ENCODE results near the gene GPC6. TPM values are rescaled to one million over a fixed set of nuclear protein-coding genes. Genes with fewer than 3 reads are reported as not detected.

Gene GPC6
- total and polyA plus RNA-seq, 4 donors = 5.9 to 29.1 (median 18.2) TPM

DNA sequence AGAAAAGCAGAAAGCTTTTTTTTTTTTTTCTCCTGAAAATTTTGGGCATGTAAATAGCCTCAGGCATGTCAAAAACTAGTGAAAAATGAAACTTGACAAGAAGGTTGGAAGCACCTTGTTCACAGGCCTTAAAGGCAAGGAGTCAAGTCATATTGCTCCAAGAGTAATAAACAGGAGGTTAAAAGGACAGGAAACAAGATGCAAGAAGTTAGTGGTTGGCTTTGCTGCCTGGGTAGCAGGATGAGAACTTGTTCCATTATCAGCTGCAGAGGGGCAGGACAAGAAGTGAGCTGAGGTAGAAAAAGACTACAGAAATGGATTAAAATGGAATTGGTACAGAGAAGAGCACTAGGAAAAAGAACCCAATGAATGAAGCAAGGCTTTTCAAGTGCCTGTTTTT is 1010.3 kb downstream of the GPC6 start:
- Histone ChIP-seq H3K36me3 (ENCODE audit: control insufficient read depth in 4 of 4, insufficient read depth in 3 of 4, low read depth in 1 of 4, low read length in 3 of 4) (no peaks in the 10 kb centered on the region), H3K4me1 (ENCODE audit: control insufficient read depth in 4 of 4, insufficient read depth in 4 of 4, low read length in 3 of 4) (peaks cover 0 to 18% (median 8%) of the 10 kb centered on the region in 4 donors), H3K4me3 (ENCODE audit: low read depth in 1 of 3, low read length in 3 of 3) (no peak overlapping the region), H3K27ac (ENCODE audit: low read depth in 1 of 2, low read length in 2 of 2) (no peak overlapping the region), H3K27me3 (ENCODE audit: control insufficient read depth in 4 of 4, insufficient read depth in 4 of 4, low read length in 3 of 4) (no peaks in the 10 kb centered on the region), H3K9me3 (ENCODE audit: control insufficient read depth in 4 of 4, low read length in 3 of 4) (no peaks in the 10 kb centered on the region), H3K9ac (ENCODE audit: low read depth in 1 of 2, low read length in 2 of 2) (no peak overlapping the region)
- TF ChIP-seq FOXA1 (IDR thresholded peaks at IDR 0.05) = no peak
- TF ChIP-seq, protein P1, sequence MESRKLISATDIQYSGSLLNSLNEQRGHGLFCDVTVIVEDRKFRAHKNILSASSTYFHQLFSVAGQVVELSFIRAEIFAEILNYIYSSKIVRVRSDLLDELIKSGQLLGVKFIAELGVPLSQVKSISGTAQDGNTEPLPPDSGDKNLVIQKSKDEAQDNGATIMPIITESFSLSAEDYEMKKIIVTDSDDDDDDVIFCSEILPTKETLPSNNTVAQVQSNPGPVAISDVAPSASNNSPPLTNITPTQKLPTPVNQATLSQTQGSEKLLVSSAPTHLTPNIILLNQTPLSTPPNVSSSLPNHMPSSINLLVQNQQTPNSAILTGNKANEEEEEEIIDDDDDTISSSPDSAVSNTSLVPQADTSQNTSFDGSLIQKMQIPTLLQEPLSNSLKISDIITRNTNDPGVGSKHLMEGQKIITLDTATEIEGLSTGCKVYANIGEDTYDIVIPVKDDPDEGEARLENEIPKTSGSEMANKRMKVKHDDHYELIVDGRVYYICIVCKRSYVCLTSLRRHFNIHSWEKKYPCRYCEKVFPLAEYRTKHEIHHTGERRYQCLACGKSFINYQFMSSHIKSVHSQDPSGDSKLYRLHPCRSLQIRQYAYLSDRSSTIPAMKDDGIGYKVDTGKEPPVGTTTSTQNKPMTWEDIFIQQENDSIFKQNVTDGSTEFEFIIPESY (IDR thresholded peaks at IDR 0.05) = no peak
- TF ChIP-seq RXRA (IDR thresholded peaks at IDR 0.05) = no peak
- no peak for TF ChIP-seq CTCF (IDR thresholded peaks at IDR 0.05; ENCODE audit: low read depth, low read length, missing input control)
- TF ChIP-seq GABPA (IDR thresholded peaks at IDR 0.05 in 1 of 2, conservative IDR thresholded peaks at IDR 0.05 in 1 of 2) = no peak
- no peak for TF ChIP-seq TAF1 (conservative IDR thresholded peaks at IDR 0.05)
- no peak for TF ChIP-seq YY1 (IDR thresholded peaks at IDR 0.05)
- TF ChIP-seq NR2F2 (IDR thresholded peaks at IDR 0.05) = no peak
- TF ChIP-seq, protein P2, sequence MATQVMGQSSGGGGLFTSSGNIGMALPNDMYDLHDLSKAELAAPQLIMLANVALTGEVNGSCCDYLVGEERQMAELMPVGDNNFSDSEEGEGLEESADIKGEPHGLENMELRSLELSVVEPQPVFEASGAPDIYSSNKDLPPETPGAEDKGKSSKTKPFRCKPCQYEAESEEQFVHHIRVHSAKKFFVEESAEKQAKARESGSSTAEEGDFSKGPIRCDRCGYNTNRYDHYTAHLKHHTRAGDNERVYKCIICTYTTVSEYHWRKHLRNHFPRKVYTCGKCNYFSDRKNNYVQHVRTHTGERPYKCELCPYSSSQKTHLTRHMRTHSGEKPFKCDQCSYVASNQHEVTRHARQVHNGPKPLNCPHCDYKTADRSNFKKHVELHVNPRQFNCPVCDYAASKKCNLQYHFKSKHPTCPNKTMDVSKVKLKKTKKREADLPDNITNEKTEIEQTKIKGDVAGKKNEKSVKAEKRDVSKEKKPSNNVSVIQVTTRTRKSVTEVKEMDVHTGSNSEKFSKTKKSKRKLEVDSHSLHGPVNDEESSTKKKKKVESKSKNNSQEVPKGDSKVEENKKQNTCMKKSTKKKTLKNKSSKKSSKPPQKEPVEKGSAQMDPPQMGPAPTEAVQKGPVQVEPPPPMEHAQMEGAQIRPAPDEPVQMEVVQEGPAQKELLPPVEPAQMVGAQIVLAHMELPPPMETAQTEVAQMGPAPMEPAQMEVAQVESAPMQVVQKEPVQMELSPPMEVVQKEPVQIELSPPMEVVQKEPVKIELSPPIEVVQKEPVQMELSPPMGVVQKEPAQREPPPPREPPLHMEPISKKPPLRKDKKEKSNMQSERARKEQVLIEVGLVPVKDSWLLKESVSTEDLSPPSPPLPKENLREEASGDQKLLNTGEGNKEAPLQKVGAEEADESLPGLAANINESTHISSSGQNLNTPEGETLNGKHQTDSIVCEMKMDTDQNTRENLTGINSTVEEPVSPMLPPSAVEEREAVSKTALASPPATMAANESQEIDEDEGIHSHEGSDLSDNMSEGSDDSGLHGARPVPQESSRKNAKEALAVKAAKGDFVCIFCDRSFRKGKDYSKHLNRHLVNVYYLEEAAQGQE (IDR thresholded peaks at IDR 0.05) = no peak
- DNase-seq (ENCODE audit: low spot score) = no peak

DNA sequence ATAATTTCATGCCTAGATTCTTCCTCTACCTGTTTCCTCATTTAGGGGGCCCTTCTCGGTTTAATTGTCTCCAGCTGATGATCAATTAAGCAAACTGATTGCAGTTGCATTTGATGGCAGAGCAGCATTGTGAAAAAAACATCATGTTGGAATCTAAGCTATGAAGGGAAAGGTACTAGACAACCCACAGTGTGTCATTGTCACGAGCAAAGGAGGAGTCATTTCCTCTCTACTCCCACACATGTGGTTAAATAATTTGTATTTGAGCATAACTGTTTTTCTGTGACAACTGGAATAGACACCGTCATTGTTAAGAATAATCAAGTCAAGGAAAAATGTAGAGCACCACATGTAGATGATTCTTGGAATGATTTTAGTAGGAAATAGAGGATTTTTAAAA is 1012.5 kb downstream of the GPC6 start:
- Histone ChIP-seq H3K27ac (ENCODE audit: low read depth in 1 of 2, low read length in 2 of 2) (no peak overlapping the region), H3K4me3 (ENCODE audit: low read depth in 1 of 3, low read length in 3 of 3) (no peak overlapping the region), H3K9ac (ENCODE audit: low read depth in 1 of 2, low read length in 2 of 2) (no peak overlapping the region), H3K27me3 (ENCODE audit: control insufficient read depth in 4 of 4, insufficient read depth in 4 of 4, low read length in 3 of 4) (no peaks in the 10 kb centered on the region), H3K9me3 (ENCODE audit: control insufficient read depth in 4 of 4, low read length in 3 of 4) (no peaks in the 10 kb centered on the region), H3K36me3 (ENCODE audit: control insufficient read depth in 4 of 4, insufficient read depth in 3 of 4, low read depth in 1 of 4, low read length in 3 of 4) (no peaks in the 10 kb centered on the region), H3K4me1 (ENCODE audit: control insufficient read depth in 4 of 4, insufficient read depth in 4 of 4, low read length in 3 of 4) (peaks cover 0 to 18% (median 8%) of the 10 kb centered on the region in 4 donors)
- no peak for DNase-seq (ENCODE audit: low spot score)
- 76% methylated on average over 3 of the region's 3 CpGs for WGBS
- TF ChIP-seq, protein P3, sequence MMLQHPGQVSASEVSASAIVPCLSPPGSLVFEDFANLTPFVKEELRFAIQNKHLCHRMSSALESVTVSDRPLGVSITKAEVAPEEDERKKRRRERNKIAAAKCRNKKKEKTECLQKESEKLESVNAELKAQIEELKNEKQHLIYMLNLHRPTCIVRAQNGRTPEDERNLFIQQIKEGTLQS (IDR thresholded peaks at IDR 0.05) = no peak
- TF ChIP-seq RXRA (IDR thresholded peaks at IDR 0.05) (no peak), RAD21 (IDR thresholded peaks at IDR 0.05) (no peak), SP1 (IDR thresholded peaks at IDR 0.05) (no peak), FOXA2 (IDR thresholded peaks at IDR 0.05) (no peak), MAX (IDR thresholded peaks at IDR 0.05) (no peak), CTCF (IDR thresholded peaks at IDR 0.05; ENCODE audit: low read depth, low read length, missing input control) (no peak), FOXA1 (IDR thresholded peaks at IDR 0.05) (no peak), NR2F2 (IDR thresholded peaks at IDR 0.05) (no peak), TAF1 (conservative IDR thresholded peaks at IDR 0.05) (no peak), HNF4A (conservative IDR thresholded peaks at IDR 0.05) (no peak)
- TF ChIP-seq, protein P2 (IDR thresholded peaks at IDR 0.05) = no peak
- TF ChIP-seq, protein P1 (IDR thresholded peaks at IDR 0.05) = no peak

Data from liver (tissue), 9 donors.